GM12865 (cell line): Measurements from ENCODE around the gene MAD1L1.
A peak's percentile ranks its signal among the peaks of the same experiment; 100 is the strongest.

ENCODE experiments used
- DNase-seq: peaks from one replicate; pipeline ENCODE4 v3.0.0; 2010; ENCODE audit warnings: low read depth
- H3K4me3 ChIP-seq: 2 replicates; pipeline ENCODE4 v1.5.1; 2011; ENCODE audit warnings: mild to moderate bottlenecking, low read depth, low read length, control low read depth
- CTCF ChIP-seq: IDR thresholded peaks from 2 replicates; pipeline ENCODE4 v1.5.1; 2011; ENCODE audit warnings: low read length, control low read depth, low read depth, inconsistent platforms; ENCODE audit not compliant: insufficient read depth; ENCODE audit errors: missing control alignments

The MAD1L1 gene

DNA sequence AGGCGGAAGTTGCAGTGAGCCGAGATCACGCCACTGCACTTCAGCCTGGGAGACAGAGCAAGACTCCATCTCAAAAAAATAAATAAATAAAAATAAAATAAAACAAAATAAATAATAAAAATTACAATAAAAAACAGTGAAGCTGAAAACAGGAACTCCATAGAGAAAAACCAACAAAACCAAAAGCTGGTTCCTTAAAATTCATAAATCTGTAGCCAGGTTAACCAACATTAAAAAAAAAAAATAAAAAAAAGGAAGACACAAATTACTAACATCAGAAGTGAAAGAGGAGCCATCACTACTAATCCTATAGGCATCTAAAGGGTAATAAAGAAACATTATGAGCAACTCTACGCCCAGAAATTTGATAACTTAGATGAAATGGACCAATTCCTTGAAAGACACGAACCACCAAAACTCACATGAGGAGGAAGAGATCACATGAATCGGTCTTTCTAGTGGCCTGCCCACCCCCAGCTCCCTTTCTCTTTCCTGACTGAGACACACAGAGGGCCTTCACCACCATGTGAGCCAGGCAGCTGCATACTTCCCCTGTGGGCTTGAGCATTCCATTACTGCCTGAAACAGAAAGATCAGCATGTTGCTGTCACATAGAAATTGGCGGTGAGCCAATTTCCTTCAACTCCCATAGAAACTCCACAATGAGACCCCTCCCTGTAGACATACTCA is 208.7 kb downstream of the MAD1L1 start:
- TF ChIP-seq CTCF: no peak
- DNase-seq: no peak
- no peak overlapping the region for H3K4me3 ChIP-seq

- DNase-seq: no peak
- no peak overlapping the region for H3K4me3 ChIP-seq
- TF ChIP-seq CTCF: no peak
Measured at GRCh38 chr7:2022737-2023250, 210.0 kb downstream of the MAD1L1 start.

DNA sequence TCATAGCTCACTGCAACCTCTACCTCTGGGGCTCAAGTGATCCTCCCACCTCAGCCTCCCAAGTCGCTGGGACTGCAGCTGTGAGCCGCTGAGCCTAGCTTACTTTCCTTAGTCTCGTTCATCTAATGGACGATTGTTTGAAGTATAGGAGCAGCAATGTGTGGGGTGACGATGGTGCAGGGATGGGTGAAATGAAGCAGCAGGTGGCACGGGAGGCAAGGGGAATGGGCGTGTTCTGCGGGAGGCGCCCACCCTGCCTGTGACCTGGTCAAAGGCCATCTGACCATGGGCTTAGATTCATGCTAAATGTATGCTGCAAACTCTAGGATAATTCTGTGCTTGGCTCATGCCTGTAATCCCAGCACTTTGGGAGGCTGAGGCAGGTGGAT is 210.7 kb downstream of the MAD1L1 start:
- no peak overlapping the region for H3K4me3 ChIP-seq
- no peak for TF ChIP-seq CTCF
- no peak for DNase-seq

- H3K4me3 ChIP-seq: no peak overlapping the region
- TF ChIP-seq CTCF: no peak
- peak; percentile 22 for DNase-seq
Measured at GRCh38 chr7:2019711-2020511, 212.8 kb downstream of the MAD1L1 start.

DNA sequence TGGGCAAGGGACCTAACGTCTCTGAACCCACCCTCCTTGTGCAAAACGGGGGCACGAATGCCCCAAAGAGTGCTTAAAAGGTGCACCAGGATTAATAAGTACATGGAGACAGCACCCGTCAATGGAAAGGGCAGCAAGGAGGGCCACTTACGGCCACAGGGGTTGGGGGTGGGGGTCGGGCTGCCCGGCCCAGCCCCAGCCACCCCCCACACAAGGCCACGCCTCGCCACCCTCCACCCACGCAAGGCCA is 213.4 kb downstream of the MAD1L1 start:
- TF ChIP-seq CTCF: no peak
- DNase-seq: no peak
- H3K4me3 ChIP-seq: no peak overlapping the region

- no peak for TF ChIP-seq CTCF
- DNase-seq: no peak
- no peak overlapping the region for H3K4me3 ChIP-seq
Measured at GRCh38 chr7:2018569-2019460, 213.9 kb downstream of the MAD1L1 start.
